Endothelial cell of umbilical vein (primary cell): ENCODE data around the gene THSD4. TPM values are rescaled to one million over a fixed set of nuclear protein-coding genes. Genes with fewer than 3 reads are reported as not detected.

ENCODE experiments used
- BruUV-seq: library from RNA; stranded (reverse); fragments of 400-500 nt; replicated peaks from 2 replicates; lab custom pipeline; 2021; lab: Mats Ljungman, UMichigan
- CTCF ChIA-PET: fragments of 300-600, 350-600 bp; sonication (Branson Sonifier 250); formaldehyde crosslinking; loops from one replicate; lab custom pipeline; 2021; ENCODE audit warnings: antibody characterized with exemption, inconsistent platforms; lab: Charles Lee
- POLR2A ChIA-PET: fragments of 300-600, 350-600 bp; sonication (Branson Sonifier 250); formaldehyde crosslinking; loops from one replicate; lab custom pipeline; 2021; ENCODE audit warnings: antibody characterized with exemption, inconsistent platforms; lab: Charles Lee
- DNase-seq: peaks from one replicate; pipeline ENCODE4 v3.0.0-alpha.2; 2011; ENCODE audit warnings: low read depth, low spot score
- FAIRE-seq: peaks from 2 replicates; lab custom pipeline; 2011; peaks lifted over from hg19 to GRCh38; lab: Jason Lieb, UNC
- H2AFZ ChIP-seq: 2 replicates; pipeline ENCODE4 v1.6.0; 2012; ENCODE audit warnings: low read depth, low read length, control low read depth, inconsistent platforms
- H3K27ac ChIP-seq: 2 replicates; pipeline ENCODE4 v1.5.1; 2011; ENCODE audit warnings: low read depth, mild to moderate bottlenecking, control low read depth, low read length, moderate library complexity; ENCODE audit not compliant: insufficient read depth
- H3K27me3 ChIP-seq, 2 experiments: 2 replicates each; pipeline versions ENCODE4 v1.6.0 to v1.6.1; 2011; ENCODE audit warnings: low read length in 2 of 2, mixed read lengths in 1 of 2; ENCODE audit not compliant: control insufficient read depth in 2 of 2, insufficient read depth in 2 of 2
- H3K36me3 ChIP-seq, 2 experiments: 2 replicates in 1 of 2; 3 replicates in 1 of 2; pipeline ENCODE4 v1.5.1; 2011; ENCODE audit warnings: low read length in 2 of 2, mild to moderate bottlenecking in 1 of 2, moderate library complexity in 1 of 2; ENCODE audit not compliant: control insufficient read depth in 2 of 2, insufficient read depth in 2 of 2; ENCODE audit errors: extremely low read depth in 1 of 2
- H3K4me1 ChIP-seq: 3 replicates; pipeline ENCODE4 v1.5.1; 2011; ENCODE audit warnings: mild to moderate bottlenecking, low read length; ENCODE audit not compliant: control insufficient read depth, insufficient read depth; ENCODE audit errors: extremely low read depth
- H3K4me2 ChIP-seq: 2 replicates; pipeline ENCODE4 v1.6.1; 2011; ENCODE audit warnings: low read length, control low read depth, mixed read lengths; ENCODE audit not compliant: insufficient read depth
- H3K4me3 ChIP-seq, 3 experiments: fragments of 200-600 bp in 1 of 3; sonication (generic), shearing (Covaris generic) in 1 of 3; replicated peaks in 1 of 3; 2 replicates each; pipeline ENCODE4 v1.5.1; 2011 to 2016; ENCODE audit warnings: control low read depth in 3 of 3, low read length in 3 of 3, mild to moderate bottlenecking in 2 of 3, inconsistent platforms in 1 of 3, low read depth in 1 of 3, moderate library complexity in 1 of 3; ENCODE audit not compliant: insufficient read depth in 1 of 3
- H3K79me2 ChIP-seq: 2 replicates; pipeline ENCODE4 v1.6.0; 2012; ENCODE audit warnings: low read length, inconsistent platforms; ENCODE audit not compliant: control insufficient read depth, insufficient read depth
- H3K9ac ChIP-seq: replicated peaks from 2 replicates; pipeline ENCODE3; 2011; ENCODE audit warnings: low read length, control low read depth; ENCODE audit not compliant: insufficient read depth; ENCODE audit errors: extremely low read depth
- H3K9me1 ChIP-seq: replicated peaks from 3 replicates; pipeline ENCODE4 v1.6.0; 2011; ENCODE audit warnings: mild to moderate bottlenecking, low read length; ENCODE audit not compliant: control insufficient read depth, insufficient read depth; ENCODE audit errors: extremely low read depth
- H3K9me3 ChIP-seq: replicated peaks from 2 replicates; pipeline ENCODE4 v1.5.1; 2012; ENCODE audit warnings: low read length, inconsistent platforms; ENCODE audit not compliant: control insufficient read depth, insufficient read depth
- H4K20me1 ChIP-seq: replicated peaks from 2 replicates; pipeline ENCODE3; 2011; ENCODE audit warnings: mild to moderate bottlenecking, low read length; ENCODE audit not compliant: control insufficient read depth, insufficient read depth; ENCODE audit errors: extremely low read depth
- EZH2 ChIP-seq: IDR thresholded peaks from 2 replicates; pipeline ENCODE4 v1.6.1; 2012; ENCODE audit warnings: borderline replicate concordance, low read depth, mild to moderate bottlenecking, moderate library complexity, low read length, inconsistent platforms; ENCODE audit not compliant: severe bottlenecking
- FOS ChIP-seq: IDR thresholded peaks from 2 replicates; pipeline ENCODE4 v1.6.1; 2011; ENCODE audit warnings: mild to moderate bottlenecking, low read length, moderate library complexity, borderline replicate concordance; ENCODE audit not compliant: insufficient read depth
- JUN ChIP-seq: IDR thresholded peaks from 2 replicates; pipeline ENCODE4 v1.6.1; 2011; ENCODE audit warnings: borderline replicate concordance, low read depth; ENCODE audit not compliant: insufficient read length, insufficient read depth
- POLR2A ChIP-seq: IDR thresholded peaks from 2 replicates; pipeline ENCODE4 v1.6.1; 2012; ENCODE audit warnings: low read depth, mild to moderate bottlenecking, control low read depth, low read length
- dilution Hi-C: fragments of 300-500 bp; cut with MboI; formaldehyde crosslinking; loops from one replicate; pipeline ENCODE4 v1.15.0; 2019; ENCODE audit warnings: low sequenced_read_pairs; ENCODE audit not compliant: extremely low pct_ligation_motif_present
- intact Hi-C: fragments of 100-400 bp; cut with micrococcal nuclease; formaldehyde crosslinking; loops from one replicate; pipeline ENCODE4 v1.10.0; 2022
- polyA plus RNA-seq, 4 experiments: library from polyadenylated mRNA; depleted of rRNA in 3 of 4; stranded (reverse) in 3 of 4; unstranded in 1 of 4; fragments of >200 nt; gene quantifications; 2 replicates each; pipeline versions ENCODE4 v1.2.1 to v1.2.3, GENCODE V29; 2011 to 2012; ENCODE audit warnings: missing spikeins in 1 of 4
- total RNA-seq: library from RNA; stranded (reverse); gene quantifications from 2 replicates; pipeline ENCODE4 v1.2.3, GENCODE V29; 2021
- TF ChIP-seq, protein P1 (sequence below): IDR thresholded peaks from 2 replicates; pipeline ENCODE4 v1.6.1; 2011; ENCODE audit not compliant: insufficient read depth, insufficient read length
- TF ChIP-seq, protein P2 (sequence below), 2 donors: IDR thresholded peaks; 1 replicate in 1 of 2; 2 replicates in 1 of 2; pipeline ENCODE4 v1.5.1; 2011; ENCODE audit warnings: low read length in 2 of 2, mild to moderate bottlenecking in 2 of 2, moderate library complexity in 2 of 2, control low read depth in 1 of 2, inconsistent platforms in 1 of 2, low read depth in 1 of 2; ENCODE audit not compliant: insufficient read depth in 1 of 2; ENCODE audit errors: extremely low read depth in 1 of 2

The THSD4 gene
- total and polyA plus RNA-seq, 2 donors (not counting 3 experiments of a cell fraction or from before 2014, with no cell fraction given) = 9.9 to 25.4 TPM

DNA sequence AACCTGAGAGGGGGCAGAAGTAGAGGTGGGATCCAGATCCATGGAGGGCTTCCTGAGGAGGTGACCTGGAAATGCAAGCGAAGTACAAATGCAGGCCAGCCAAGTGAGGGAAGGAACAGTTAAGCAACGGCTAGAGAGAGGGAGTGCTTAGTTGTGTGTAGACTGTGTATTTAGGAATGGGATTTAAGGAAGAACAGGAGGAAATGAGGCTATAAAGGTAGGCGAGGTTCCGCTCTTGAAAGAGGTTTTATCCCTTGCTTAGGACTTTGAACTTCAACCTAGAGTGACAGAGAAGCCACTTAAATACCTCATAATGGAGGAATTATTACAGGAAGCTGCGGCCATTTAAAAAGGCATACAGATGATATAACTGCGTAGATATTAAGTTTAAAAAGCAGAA, 295.1 kb downstream of the THSD4 start:
- TF ChIP-seq EZH2 (no peak), POLR2A (no peak), JUN (no peak), FOS (no peak)
- TF ChIP-seq, protein P1, sequence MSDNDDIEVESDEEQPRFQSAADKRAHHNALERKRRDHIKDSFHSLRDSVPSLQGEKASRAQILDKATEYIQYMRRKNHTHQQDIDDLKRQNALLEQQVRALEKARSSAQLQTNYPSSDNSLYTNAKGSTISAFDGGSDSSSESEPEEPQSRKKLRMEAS = no peak
- no peaks in the 10 kb centered on the region for H4K20me1 ChIP-seq
- ChIA-PET CTCF (no interaction called here), POLR2A (no interaction called here)
- H3K9me3 ChIP-seq = no peaks in the 10 kb centered on the region
- H3K27me3 ChIP-seq = no peaks in the 10 kb centered on the region
- H3K79me2 ChIP-seq = no peaks in the 10 kb centered on the region
- H3K27ac ChIP-seq = no peak overlapping the region
- no peak overlapping the region for H3K9ac ChIP-seq
- H3K4me2 ChIP-seq = no peak overlapping the region
- dilution Hi-C loops = no loop called here
- DNase-seq (no peak), FAIRE-seq (no peak)
- H3K9me1 ChIP-seq = no peaks in the 10 kb centered on the region
- BruUV-seq = no TSS peak
- peaks cover 3% of the 10 kb centered on the region for H3K4me1 ChIP-seq
- no peak overlapping the region for H3K4me3 ChIP-seq
- no peaks in the 10 kb centered on the region for H3K36me3 ChIP-seq
- no peak overlapping the region for H2AFZ ChIP-seq
- intact Hi-C loops = no loop called here

- Histone ChIP-seq H3K4me3 (no peak overlapping the region), H3K9me3 (no peaks in the 10 kb centered on the region), H3K79me2 (no peaks in the 10 kb centered on the region), H4K20me1 (no peaks in the 10 kb centered on the region), H3K9me1 (no peaks in the 10 kb centered on the region), H3K4me2 (no peak overlapping the region), H3K36me3 (no peaks in the 10 kb centered on the region), H3K27ac (no peak overlapping the region), H3K9ac (no peak overlapping the region), H3K4me1 (peaks cover 3% of the 10 kb centered on the region), H2AFZ (peak overlapping the region; percentile 54), H3K27me3 (no peaks in the 10 kb centered on the region)
- CTCF ChIA-PET = interaction anchor here (1.2 to 2.2 kb wide), 5 partner anchors 9 to 31 kb away, joined by 3 to 9 read pairs (median 6); no protein-coding TSS in a partner anchor
- POLR2A ChIA-PET = no interaction called here
- no TSS peak for BruUV-seq
- dilution Hi-C loops = no loop called here
- intact Hi-C loops = no loop called here
- TF ChIP-seq POLR2A = no peak
- TF ChIP-seq, protein P2, sequence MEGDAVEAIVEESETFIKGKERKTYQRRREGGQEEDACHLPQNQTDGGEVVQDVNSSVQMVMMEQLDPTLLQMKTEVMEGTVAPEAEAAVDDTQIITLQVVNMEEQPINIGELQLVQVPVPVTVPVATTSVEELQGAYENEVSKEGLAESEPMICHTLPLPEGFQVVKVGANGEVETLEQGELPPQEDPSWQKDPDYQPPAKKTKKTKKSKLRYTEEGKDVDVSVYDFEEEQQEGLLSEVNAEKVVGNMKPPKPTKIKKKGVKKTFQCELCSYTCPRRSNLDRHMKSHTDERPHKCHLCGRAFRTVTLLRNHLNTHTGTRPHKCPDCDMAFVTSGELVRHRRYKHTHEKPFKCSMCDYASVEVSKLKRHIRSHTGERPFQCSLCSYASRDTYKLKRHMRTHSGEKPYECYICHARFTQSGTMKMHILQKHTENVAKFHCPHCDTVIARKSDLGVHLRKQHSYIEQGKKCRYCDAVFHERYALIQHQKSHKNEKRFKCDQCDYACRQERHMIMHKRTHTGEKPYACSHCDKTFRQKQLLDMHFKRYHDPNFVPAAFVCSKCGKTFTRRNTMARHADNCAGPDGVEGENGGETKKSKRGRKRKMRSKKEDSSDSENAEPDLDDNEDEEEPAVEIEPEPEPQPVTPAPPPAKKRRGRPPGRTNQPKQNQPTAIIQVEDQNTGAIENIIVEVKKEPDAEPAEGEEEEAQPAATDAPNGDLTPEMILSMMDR (IDR thresholded peaks at IDR 0.05; ENCODE audit: extremely low read depth in 1 of 2, insufficient read depth in 1 of 2, low read depth in 1 of 2, low read length in 2 of 2) = peak in 1 of 2 donors; percentile 1
- FAIRE-seq = no peak
- peak; percentile 13 for DNase-seq
These were observed 296.5 kb downstream of the THSD4 start for GRCh38 chr15:71411538-71412482.
